Peyer's patch (tissue), 4 donors: ENCODE results near the gene MTMR2.

Experiments
- CTCF ChIP-seq, 6 experiments: fragments of 450-650 bp in 4 of 6; fragments of 200-600 bp in 2 of 6; sonication (generic) in 1 of 6; IDR thresholded peaks; one replicate each; pipeline ENCODE4 v1.5.1; 2017 to 2019; ENCODE audit warnings: antibody characterized with exemption in 6 of 6, mild to moderate bottlenecking in 3 of 6, moderate library complexity in 1 of 6
- POLR2A ChIP-seq, 2 donors: fragments of 450-650 bp; IDR thresholded peaks; one replicate each; pipeline ENCODE4 v1.5.1; 2017; ENCODE audit warnings: antibody characterized with exemption in 2 of 2, mild to moderate bottlenecking in 2 of 2, moderate library complexity in 2 of 2

- TF ChIP-seq CTCF (IDR thresholded peaks at IDR 0.05) (no peak), POLR2A (IDR thresholded peaks at IDR 0.05) (no peak)
Observed at GRCh38 chr11:95886462-95886861, 37.4 kb downstream of the MTMR2 start.
